CD4-positive, alpha-beta T cell (primary cell): Measurements from ENCODE around the gene CALB2. TPM values are rescaled to one million over a fixed set of nuclear protein-coding genes. Genes with fewer than 3 reads are reported as not detected.

Experiments
- ATAC-seq: fragments of 200-7000 bp; cut with Tn5 transposase; one replicate; pipeline ENCODE4 v1.10.0; 2022; ENCODE audit warnings: mild to moderate bottlenecking; ENCODE audit not compliant: poor library complexity
- CTCF ChIA-PET: fragments of 350-600 bp; sonication (Branson Sonifier 250); formaldehyde crosslinking; loops from one replicate; lab custom pipeline; 2021; ENCODE audit warnings: antibody characterized with exemption, inconsistent platforms; lab: Charles Lee
- POLR2A ChIA-PET: fragments of 350-600 bp; sonication (Branson Sonifier 250); formaldehyde crosslinking; loops from one replicate; lab custom pipeline; 2021; ENCODE audit warnings: antibody characterized with exemption, inconsistent platforms; lab: Charles Lee
- DNase-seq, 14 experiments: peaks; one replicate each; pipeline ENCODE4 v3.0.0-alpha.2; 2013 to 2020; ENCODE audit warnings: mixed read lengths in 2 of 14
- H3K27ac ChIP-seq, 2 donors: one replicate each; pipeline versions ENCODE4 v1.5.1 to v1.7.0; 2013; ENCODE audit warnings: low read length in 2 of 2, low read depth in 1 of 2, mild to moderate bottlenecking in 1 of 2
- H3K27me3 ChIP-seq, 2 experiments: 1 replicate in 1 of 2; 2 replicates in 1 of 2; pipeline versions ENCODE4 v1.6.1 to v1.7.0; 2013; ENCODE audit warnings: low read length in 2 of 2, control low read depth in 1 of 2, mild to moderate bottlenecking in 1 of 2, moderate library complexity in 1 of 2; ENCODE audit not compliant: insufficient read depth in 2 of 2, control insufficient read depth in 1 of 2
- H3K36me3 ChIP-seq: one replicate; pipeline ENCODE4 v1.6.1; 2013; ENCODE audit warnings: low read length, control low read depth; ENCODE audit not compliant: insufficient read depth
- H3K4me1 ChIP-seq: one replicate; pipeline ENCODE4 v1.6.1; 2013; ENCODE audit warnings: low read length, control low read depth; ENCODE audit not compliant: insufficient read depth
- H3K4me3 ChIP-seq: one replicate; pipeline ENCODE4 v1.5.1; 2013; ENCODE audit warnings: mild to moderate bottlenecking, low read length, moderate library complexity
- H3K9me3 ChIP-seq, 2 experiments: 1 replicate in 1 of 2; 2 replicates in 1 of 2; pipeline versions ENCODE4 v1.6.1 to v1.7.0; 2013; ENCODE audit warnings: low read length in 2 of 2, mild to moderate bottlenecking in 2 of 2, control low read depth in 1 of 2, moderate library complexity in 1 of 2; ENCODE audit not compliant: control insufficient read depth in 1 of 2, insufficient read depth in 1 of 2
- H3K27ac Mint-ChIP-seq: one replicate; pipeline ENCODE4 v1.8.0; 2020; ENCODE audit warnings: mixed read lengths
- H3K27me3 Mint-ChIP-seq: one replicate; pipeline ENCODE4 v1.8.0; 2021; ENCODE audit warnings: mixed read lengths
- H3K36me3 Mint-ChIP-seq: one replicate; pipeline ENCODE4 v1.8.0; 2021; ENCODE audit warnings: low read depth, mixed read lengths
- H3K4me1 Mint-ChIP-seq: one replicate; pipeline ENCODE4 v1.8.0; 2021; ENCODE audit warnings: low read depth, mixed read lengths
- H3K4me3 Mint-ChIP-seq: one replicate; pipeline ENCODE4 v1.8.0; 2020; ENCODE audit warnings: mild to moderate bottlenecking, mixed read lengths
- H3K9me3 Mint-ChIP-seq: one replicate; pipeline ENCODE4 v1.8.0; 2020; ENCODE audit warnings: mixed read lengths
- CTCF ChIP-seq: fragments of 200-600 bp; IDR thresholded peaks from one replicate; pipeline ENCODE4 v1.8.0; 2022; ENCODE audit warnings: antibody characterized with exemption, mild to moderate bottlenecking
- intact Hi-C, 2 experiments: fragments of 100-400 bp; cut with DNase I in 1 of 2; cut with micrococcal nuclease in 1 of 2; formaldehyde crosslinking; loops; one replicate each; pipeline versions ENCODE4 v1.15.1 to v1.9.0; 2023 to 2025; cut with DNase I, micrococcal nuclease
- total RNA-seq, 174 experiments: library from RNA in 2 of 174; stranded (reverse) in 2 of 174; gene quantifications; one replicate each; pipeline ENCODE4 v1.2.3 and lab custom pipeline; 2021 to 2026

The CALB2 gene
- total RNA-seq, 2 experiments from 2014 or later: not detected

- H3K9me3 Mint-ChIP-seq: no peaks in the 10 kb centered on the region
- Histone ChIP-seq H3K36me3 (no peaks in the 10 kb centered on the region), H3K27me3 (peaks cover 14 to 24% of the 10 kb centered on the region in 2 experiments), H3K4me3 (no peak overlapping the region), H3K27ac (no peak overlapping the region), H3K4me1 (peaks cover 9% of the 10 kb centered on the region), H3K9me3 (no peaks in the 10 kb centered on the region)
- ChIA-PET POLR2A (no interaction called here), CTCF (no interaction called here)
- no peak for TF ChIP-seq CTCF
- ATAC-seq (no peak), DNase-seq (no peak)
- no peak overlapping the region for H3K4me3 Mint-ChIP-seq
- no peaks in the 10 kb centered on the region for H3K36me3 Mint-ChIP-seq
- no peak overlapping the region for H3K27ac Mint-ChIP-seq
- intact Hi-C loops: no loop called here
- H3K27me3 Mint-ChIP-seq: peaks cover 44% of the 10 kb centered on the region
- H3K4me1 Mint-ChIP-seq: no peaks in the 10 kb centered on the region
Observed at GRCh38 chr16:71360378-71360777, 1.9 kb downstream of the CALB2 start.

GRCh38 chr16:71364133-71364681 lies 5.7 kb downstream of the CALB2 start:
- H3K27me3 Mint-ChIP-seq: peaks cover 59% of the 10 kb centered on the region
- H3K4me3 Mint-ChIP-seq: no peak overlapping the region
- Histone ChIP-seq H3K4me3 (no peak overlapping the region), H3K4me1 (no peaks in the 10 kb centered on the region), H3K36me3 (no peaks in the 10 kb centered on the region), H3K9me3 (no peaks in the 10 kb centered on the region), H3K27ac (no peak overlapping the region), H3K27me3 (peaks cover 8 to 9% of the 10 kb centered on the region in 2 experiments)
- TF ChIP-seq CTCF: no peak
- ATAC-seq (no peak), DNase-seq (no peak)
- H3K36me3 Mint-ChIP-seq: no peaks in the 10 kb centered on the region
- intact Hi-C loops: no loop called here
- no peaks in the 10 kb centered on the region for H3K9me3 Mint-ChIP-seq
- POLR2A ChIA-PET: no interaction called here
- H3K27ac Mint-ChIP-seq: no peak overlapping the region
- no peaks in the 10 kb centered on the region for H3K4me1 Mint-ChIP-seq
- CTCF ChIA-PET: no interaction called here

- ChIA-PET POLR2A (no interaction called here), CTCF (no interaction called here)
- ATAC-seq: no peak
- Mint-ChIP-seq H3K4me3 (no peak overlapping the region), H3K36me3 (no peaks in the 10 kb centered on the region), H3K9me3 (no peaks in the 10 kb centered on the region), H3K27me3 (peaks cover 53% of the 10 kb centered on the region), H3K27ac (no peak overlapping the region), H3K4me1 (no peaks in the 10 kb centered on the region)
- intact Hi-C loops: no loop called here
- Histone ChIP-seq H3K27me3 (peaks cover 4 to 9% of the 10 kb centered on the region in 2 experiments), H3K4me1 (no peaks in the 10 kb centered on the region), H3K27ac (no peak overlapping the region), H3K36me3 (no peaks in the 10 kb centered on the region), H3K9me3 (no peaks in the 10 kb centered on the region), H3K4me3 (no peak overlapping the region)
- DNase-seq: no peak
- TF ChIP-seq CTCF: no peak
Observed at GRCh38 chr16:71365021-71365420, 6.5 kb downstream of the CALB2 start.
